SK-N-SH treated with all-trans-retinoic acid at 6 μM for 48 hours (cell line): ENCODE data around the gene TRPM1.

Experiments used
- ATAC-seq: fragments of 200-7000 bp; cut with Tn5 transposase; 3 replicates; pipeline ENCODE4 v1.9.1; 2020; ENCODE audit warnings: mild to moderate bottlenecking, moderate library complexity
- ARNTL ChIP-seq: fragments of 450-650 bp; formaldehyde crosslinking; IDR thresholded peaks from 2 replicates; pipeline ENCODE4 v1.5.0; 2020; ENCODE audit warnings: low read depth, mild to moderate bottlenecking, moderate library complexity, borderline replicate concordance
- BACH2 ChIP-seq: fragments of 250-450 bp; sonication (Bioruptor Pico); IDR thresholded peaks from 2 replicates; pipeline ENCODE4 v1.9.0; 2021; ENCODE audit warnings: mild to moderate bottlenecking, borderline replicate concordance
- CREB5 ChIP-seq: fragments of 250-450 bp; sonication (Bioruptor Pico); IDR thresholded peaks from 2 replicates; pipeline ENCODE4 v1.5.1; 2020; ENCODE audit warnings: low read depth, mild to moderate bottlenecking, moderate library complexity
- CSRNP3 ChIP-seq: fragments of 250-450 bp; sonication (Bioruptor Pico); IDR thresholded peaks from 2 replicates; pipeline ENCODE4 v1.5.1; 2021; ENCODE audit warnings: mild to moderate bottlenecking, moderate library complexity
- ESRRG ChIP-seq: fragments of 250-450 bp; sonication (Bioruptor Pico); IDR thresholded peaks from 2 replicates; pipeline ENCODE4 v1.6.1; 2021; ENCODE audit warnings: mild to moderate bottlenecking
- GLIS3 ChIP-seq: fragments of 250-450 bp; sonication (Bioruptor Pico); IDR thresholded peaks from 2 replicates; pipeline ENCODE4 v1.5.0; 2020; ENCODE audit warnings: mild to moderate bottlenecking, moderate library complexity
- ISL1 ChIP-seq: fragments of 250-450 bp; sonication (Bioruptor Pico); IDR thresholded peaks from 2 replicates; pipeline ENCODE4 v2.1.2; 2022; ENCODE audit warnings: mild to moderate bottlenecking, moderate library complexity
- OSR1 ChIP-seq: fragments of 250-450 bp; sonication (Bioruptor Pico); IDR thresholded peaks from 2 replicates; pipeline ENCODE4 v1.8.0; 2022; ENCODE audit warnings: moderate library complexity, mild to moderate bottlenecking, inconsistent platforms
- PATZ1 ChIP-seq: fragments of 250-450 bp; sonication (Bioruptor Pico); IDR thresholded peaks from 2 replicates; pipeline ENCODE4 v1.8.0; 2020; ENCODE audit warnings: mild to moderate bottlenecking, moderate library complexity, borderline replicate concordance
- POU6F1 ChIP-seq: fragments of 250-450 bp; sonication (Bioruptor Pico); IDR thresholded peaks from 2 replicates; pipeline ENCODE4 v1.8.0; 2021; ENCODE audit warnings: low read depth, mild to moderate bottlenecking, moderate library complexity, borderline replicate concordance
- PPARA ChIP-seq: fragments of 250-450 bp; sonication (Bioruptor Pico); IDR thresholded peaks from 2 replicates; pipeline ENCODE4 v1.5.0; 2020; ENCODE audit warnings: mild to moderate bottlenecking, borderline replicate concordance
- RARB ChIP-seq: fragments of 250-450 bp; sonication (Bioruptor Pico); IDR thresholded peaks from 2 replicates; pipeline ENCODE4 v1.8.0; 2021; ENCODE audit warnings: mild to moderate bottlenecking, moderate library complexity
- TCF4 ChIP-seq: fragments of 250-450 bp; sonication (Bioruptor Pico); IDR thresholded peaks from 2 replicates; pipeline ENCODE4 v1.8.0; 2021; ENCODE audit warnings: mild to moderate bottlenecking, moderate library complexity, borderline replicate concordance
- TSHZ2 ChIP-seq: fragments of 250-450 bp; sonication (Bioruptor Pico); IDR thresholded peaks from 2 replicates; pipeline ENCODE4 v1.5.0; 2020; ENCODE audit warnings: mild to moderate bottlenecking, moderate library complexity
- ZC3H10 ChIP-seq: fragments of 250-450 bp; sonication (Bioruptor Pico); IDR thresholded peaks from 2 replicates; pipeline ENCODE4 v1.5.1; 2021; ENCODE audit warnings: mild to moderate bottlenecking, moderate library complexity
- ZFP3 ChIP-seq: fragments of 250-450 bp; sonication (Bioruptor Pico); IDR thresholded peaks from 2 replicates; pipeline ENCODE4 v1.5.0; 2020; ENCODE audit warnings: mild to moderate bottlenecking, moderate library complexity
- ZFP30 ChIP-seq: fragments of 450-650 bp; formaldehyde crosslinking; IDR thresholded peaks from 2 replicates; pipeline ENCODE4 v1.5.0; 2022; ENCODE audit warnings: mild to moderate bottlenecking, moderate library complexity
- ZNF565 ChIP-seq: fragments of 450-650 bp; formaldehyde crosslinking; conservative IDR thresholded peaks from 2 replicates; pipeline ENCODE4 v1.5.0; 2020; ENCODE audit warnings: low read depth, mild to moderate bottlenecking, moderate library complexity
- ZNF70 ChIP-seq: fragments of 450-650 bp; formaldehyde crosslinking; IDR thresholded peaks from 2 replicates; pipeline ENCODE4 v1.5.0; 2020; ENCODE audit warnings: mild to moderate bottlenecking, moderate library complexity
- ZNF8 ChIP-seq: fragments of 450-650 bp; formaldehyde crosslinking; IDR thresholded peaks from 2 replicates; pipeline ENCODE4 v1.5.0; 2020; ENCODE audit warnings: mild to moderate bottlenecking, moderate library complexity

Gene TRPM1

GRCh38 chr15:30969724-30970123 is 131.8 kb downstream of the TRPM1 start:
- TF ChIP-seq ISL1 (CRISPR knock-in tag): no peak
- no peak for TF ChIP-seq ESRRG
- TF ChIP-seq ZFP3: no peak
- no peak for TF ChIP-seq ZC3H10 (CRISPR knock-in tag)
- no peak for TF ChIP-seq TSHZ2 (CRISPR knock-in tag)
- no peak for TF ChIP-seq ZNF8 (CRISPR knock-in tag)
- no peak for TF ChIP-seq ZNF565 (CRISPR knock-in tag)
- TF ChIP-seq GLIS3 (CRISPR knock-in tag): no peak
- no peak for TF ChIP-seq CSRNP3
- TF ChIP-seq RARB (CRISPR knock-in tag): no peak
- no peak for TF ChIP-seq PPARA (CRISPR knock-in tag)
- no peak for TF ChIP-seq TCF4 (CRISPR knock-in tag)
- no peak for TF ChIP-seq ZFP30 (CRISPR knock-in tag)
- TF ChIP-seq POU6F1 (CRISPR knock-in tag): no peak
- TF ChIP-seq, all 23 proteins: peak for 0
- ATAC-seq: no peak

GRCh38 chr15:30963681-30964080 is 137.8 kb downstream of the TRPM1 start:
- no peak for TF ChIP-seq ISL1 (CRISPR knock-in tag)
- no peak for TF ChIP-seq ZNF70 (CRISPR knock-in tag)
- no peak for ATAC-seq

GRCh38 chr15:30962659-30963058 is 138.9 kb downstream of the TRPM1 start:
- TF ChIP-seq BACH2: no peak
- no peak for TF ChIP-seq ESRRG
- no peak for TF ChIP-seq CREB5 (CRISPR knock-in tag)
- no peak for TF ChIP-seq PPARA (CRISPR knock-in tag)
- TF ChIP-seq PATZ1 (CRISPR knock-in tag): no peak
- TF ChIP-seq TCF4 (CRISPR knock-in tag): no peak
- no peak for TF ChIP-seq CSRNP3
- TF ChIP-seq ZFP30 (CRISPR knock-in tag): no peak
- TF ChIP-seq ZNF70 (CRISPR knock-in tag): no peak
- no peak for TF ChIP-seq RARB (CRISPR knock-in tag)
- no peak for TF ChIP-seq ZFP3
- no peak for TF ChIP-seq OSR1 (CRISPR knock-in tag)
- no peak for TF ChIP-seq ARNTL (CRISPR knock-in tag)
- TF ChIP-seq ZNF8 (CRISPR knock-in tag): no peak
- no peak for ATAC-seq
